Fibroblast of the aortic adventitia (primary cell): ENCODE data around the gene APLF. TPM values are rescaled to one million over a fixed set of nuclear protein-coding genes. Genes with fewer than 3 reads are reported as not detected.
"Not testable (repeated sequence)": the region's sequence is repeated elsewhere in the genome, so short reads cannot be mapped to it uniquely, and the experiment has no call there.

Experiments used
- DNase-seq: peaks from one replicate; pipeline ENCODE4 v3.0.0-alpha.2; 2010; ENCODE audit warnings: low read depth
- H3K4me3 ChIP-seq: 2 replicates; pipeline ENCODE4 v1.5.1; 2011; ENCODE audit warnings: low read depth, mild to moderate bottlenecking, control low read depth, low read length, moderate library complexity
- total RNA-seq: library from RNA; depleted of rRNA; stranded (reverse); fragments of >200 nt; gene quantifications from 2 replicates; pipeline ENCODE4 v1.2.3, GENCODE V29; 2012; ENCODE audit warnings: low replicate concordance
- TF ChIP-seq, protein P1 (sequence below): IDR thresholded peaks from 2 replicates; pipeline ENCODE4 v1.5.1; 2011; ENCODE audit warnings: mild to moderate bottlenecking, low read length, control low read depth, inconsistent platforms; ENCODE audit not compliant: insufficient read depth

The APLF gene
- total RNA-seq, 1 donor: 6.8 TPM

DNA sequence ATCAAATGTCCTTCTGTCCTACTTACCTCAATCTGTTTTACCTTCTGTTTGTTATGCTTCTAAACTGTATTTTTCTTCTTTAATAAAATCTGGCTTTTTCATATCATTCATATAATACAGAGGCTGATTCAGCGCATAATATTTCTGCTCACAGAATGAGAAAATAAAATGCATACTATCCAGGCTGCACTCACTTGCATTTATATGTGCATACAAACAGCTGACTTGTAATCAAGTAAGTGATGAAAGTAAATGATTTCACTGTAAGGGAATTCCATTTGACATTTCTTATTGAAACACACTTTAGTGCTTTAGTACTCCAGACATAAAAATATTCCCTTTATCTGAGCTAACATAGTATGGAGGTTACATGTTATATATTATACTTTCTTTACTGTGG is 100.7 kb downstream of the APLF start:
- TF ChIP-seq, protein P1, sequence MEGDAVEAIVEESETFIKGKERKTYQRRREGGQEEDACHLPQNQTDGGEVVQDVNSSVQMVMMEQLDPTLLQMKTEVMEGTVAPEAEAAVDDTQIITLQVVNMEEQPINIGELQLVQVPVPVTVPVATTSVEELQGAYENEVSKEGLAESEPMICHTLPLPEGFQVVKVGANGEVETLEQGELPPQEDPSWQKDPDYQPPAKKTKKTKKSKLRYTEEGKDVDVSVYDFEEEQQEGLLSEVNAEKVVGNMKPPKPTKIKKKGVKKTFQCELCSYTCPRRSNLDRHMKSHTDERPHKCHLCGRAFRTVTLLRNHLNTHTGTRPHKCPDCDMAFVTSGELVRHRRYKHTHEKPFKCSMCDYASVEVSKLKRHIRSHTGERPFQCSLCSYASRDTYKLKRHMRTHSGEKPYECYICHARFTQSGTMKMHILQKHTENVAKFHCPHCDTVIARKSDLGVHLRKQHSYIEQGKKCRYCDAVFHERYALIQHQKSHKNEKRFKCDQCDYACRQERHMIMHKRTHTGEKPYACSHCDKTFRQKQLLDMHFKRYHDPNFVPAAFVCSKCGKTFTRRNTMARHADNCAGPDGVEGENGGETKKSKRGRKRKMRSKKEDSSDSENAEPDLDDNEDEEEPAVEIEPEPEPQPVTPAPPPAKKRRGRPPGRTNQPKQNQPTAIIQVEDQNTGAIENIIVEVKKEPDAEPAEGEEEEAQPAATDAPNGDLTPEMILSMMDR: no peak
- no peak overlapping the region for H3K4me3 ChIP-seq
- no peak for DNase-seq

DNA sequence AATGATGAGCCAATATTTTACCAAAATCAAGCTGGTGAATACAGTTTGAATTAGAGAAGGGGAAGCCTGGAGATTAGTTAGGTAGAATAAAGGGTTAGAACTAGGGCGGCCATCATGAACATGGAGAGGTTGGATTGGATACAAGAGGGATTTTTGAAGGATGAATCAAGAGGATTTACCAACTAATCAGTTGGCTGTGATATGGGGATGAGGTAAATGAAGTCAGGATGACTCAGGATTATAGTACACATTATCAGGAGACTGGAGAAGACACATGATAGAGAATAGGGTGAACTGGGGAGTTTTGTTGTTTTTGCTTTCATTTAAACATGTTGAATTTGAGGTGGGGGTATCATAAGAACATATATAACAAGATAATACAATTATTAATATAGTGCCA is 102.2 kb downstream of the APLF start:
- no peak overlapping the region for H3K4me3 ChIP-seq
- peak; percentile 34 for DNase-seq
- TF ChIP-seq, protein P1: no peak

DNA sequence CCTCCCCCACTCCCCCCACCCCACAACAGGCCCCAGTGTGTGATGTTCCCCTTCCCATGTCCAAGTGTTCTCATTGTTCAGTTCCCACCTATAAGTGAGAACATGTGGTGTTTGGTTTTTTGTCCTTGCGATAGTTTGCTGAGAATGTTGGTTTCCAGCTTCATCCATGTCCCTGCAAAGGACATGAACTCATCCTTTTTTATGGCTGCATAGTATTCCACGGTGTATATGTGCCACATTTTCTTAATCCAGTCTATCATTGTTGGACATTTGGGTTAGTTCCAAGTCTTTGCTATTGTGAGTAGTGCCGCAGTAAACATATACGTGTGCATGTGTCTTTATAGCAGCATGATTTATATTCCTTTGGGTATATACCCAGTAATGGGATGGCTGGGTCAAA is 103.0 kb downstream of the APLF start:
- not testable (repeated sequence) for DNase-seq, H3K4me3 ChIP-seq

DNA sequence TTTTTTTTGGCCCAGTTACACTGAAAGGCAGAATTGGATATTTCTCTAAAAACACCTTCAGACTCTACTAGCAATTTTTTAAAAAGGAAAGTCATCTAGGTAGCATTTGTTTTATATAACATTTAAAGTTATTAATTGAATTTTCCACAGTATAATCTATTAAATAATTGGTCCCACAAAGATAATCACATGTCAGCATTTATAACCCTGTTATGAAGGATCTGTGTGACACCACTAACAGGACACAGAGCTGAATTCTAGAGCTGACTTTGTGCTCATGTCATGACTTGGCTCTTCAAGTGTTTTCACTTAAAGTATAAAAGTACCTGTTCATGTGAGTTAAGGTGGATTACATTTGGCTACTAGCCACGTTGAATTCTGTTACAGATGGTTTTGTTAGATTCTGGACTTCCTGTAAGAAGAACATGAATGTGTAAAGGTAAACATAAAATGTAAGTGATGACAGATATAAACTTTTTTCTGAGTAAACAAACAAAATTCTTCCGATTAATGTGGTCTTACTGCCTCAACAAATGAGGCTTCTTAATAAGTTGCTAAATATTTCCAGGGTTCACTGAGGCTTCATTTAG is 106.9 kb downstream of the APLF start:
- no peak for DNase-seq
- no peak overlapping the region for H3K4me3 ChIP-seq
- TF ChIP-seq, protein P1: no peak

DNA sequence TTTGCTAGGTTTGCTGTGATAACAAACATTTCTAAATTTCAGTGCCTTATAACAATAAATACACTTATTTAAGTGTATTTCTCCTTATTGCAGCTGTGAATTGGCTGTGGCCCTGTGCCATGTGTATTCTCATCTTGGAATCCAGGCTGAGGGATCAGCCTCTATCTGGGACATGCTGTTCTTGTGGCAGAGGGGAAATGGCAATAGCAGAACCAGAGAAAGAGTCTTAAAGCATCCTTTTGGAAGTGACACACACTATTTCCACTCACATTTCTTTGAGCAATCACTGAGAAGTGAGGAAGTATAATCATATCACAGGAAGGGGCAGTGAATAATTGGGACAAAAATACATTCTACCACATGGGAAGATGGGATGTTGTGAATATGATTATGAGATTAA is 109.8 kb downstream of the APLF start:
- TF ChIP-seq, protein P1: no peak
- no peak overlapping the region for H3K4me3 ChIP-seq
- no peak for DNase-seq

DNA sequence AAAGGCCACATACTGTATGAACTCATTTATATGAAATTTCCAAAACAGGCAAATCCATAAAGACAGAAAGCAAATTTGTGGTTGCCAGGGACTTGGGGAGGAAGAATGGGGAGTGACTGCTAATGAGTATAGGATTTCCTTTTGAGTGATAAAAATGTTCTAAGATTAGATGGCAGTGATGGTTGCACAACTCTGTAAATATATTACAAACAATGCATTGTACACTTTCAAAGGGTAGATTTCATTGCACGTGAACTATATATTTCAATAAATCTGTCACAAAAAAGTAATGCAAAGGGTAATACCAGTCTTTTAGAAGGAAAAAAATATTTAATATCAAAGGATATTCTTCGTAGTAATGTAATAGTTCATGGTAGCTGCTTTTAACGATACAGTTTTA is 112.3 kb downstream of the APLF start:
- no peak overlapping the region for H3K4me3 ChIP-seq
- no peak for DNase-seq
- TF ChIP-seq, protein P1: no peak

DNA sequence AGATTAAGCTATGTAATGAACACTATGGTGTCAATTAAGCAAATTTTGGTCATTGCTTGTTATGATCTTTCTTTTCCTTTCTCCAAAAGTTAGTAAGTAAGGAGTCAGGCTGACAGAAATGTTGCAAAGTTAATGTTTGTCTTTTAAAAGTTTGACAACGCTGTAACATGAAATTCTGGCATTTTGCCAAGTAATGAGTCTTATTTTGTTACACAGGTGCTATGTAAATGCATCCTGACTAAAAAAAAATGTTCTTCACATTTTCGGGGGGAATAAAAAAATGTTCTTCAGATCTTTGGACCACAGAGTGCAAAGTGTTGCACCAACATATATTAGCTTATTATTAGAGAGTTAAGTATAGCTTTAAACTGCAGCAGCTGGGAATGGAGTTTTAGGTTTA is 121.2 kb downstream of the APLF start:
- TF ChIP-seq, protein P1: no peak
- no peak overlapping the region for H3K4me3 ChIP-seq

More for the DNA sequence above, 121.2 kb downstream of the APLF start:
- DNase-seq: no peak
